Activated T-cell treated with anti-CD3 and anti-CD28 coated beads, Interleukin-2, amount 50 U/mL, for 24 hours (primary cell): ENCODE measurements around the gene SPC25.
"Not testable (repeated sequence)": the region's sequence is repeated elsewhere in the genome, so short reads cannot be mapped to it uniquely, and the experiment has no call there.

ENCODE experiments used
- DNase-seq: peaks from one replicate; pipeline ENCODE4 v3.0.0-alpha.2; 2020
- H3K27ac Mint-ChIP-seq: 2 replicates; pipeline ENCODE4 v1.8.0; 2020; ENCODE audit warnings: mild to moderate bottlenecking, mixed read lengths
- H3K27me3 Mint-ChIP-seq: 2 replicates; pipeline ENCODE4 v1.8.0; 2020; ENCODE audit warnings: mixed read lengths
- H3K36me3 Mint-ChIP-seq: 2 replicates; pipeline ENCODE4 v1.8.0; 2020; ENCODE audit warnings: low read depth, mixed read lengths
- H3K4me1 Mint-ChIP-seq: 2 replicates; pipeline ENCODE4 v1.8.0; 2020; ENCODE audit warnings: low read depth, mixed read lengths
- H3K4me3 Mint-ChIP-seq: 2 replicates; pipeline ENCODE4 v1.8.0; 2020; ENCODE audit warnings: mild to moderate bottlenecking, moderate library complexity, mixed read lengths
- H3K9me3 Mint-ChIP-seq: 2 replicates; pipeline ENCODE4 v1.8.0; 2020; ENCODE audit warnings: mixed read lengths

SPC25 gene

GRCh38 chr2:168884975-168885374 is 5.3 kb downstream of the SPC25 start:
- DNase-seq = no peak
- H3K9me3 Mint-ChIP-seq = no peaks in the 10 kb centered on the region
- H3K27me3 Mint-ChIP-seq = no peaks in the 10 kb centered on the region
- H3K4me3 Mint-ChIP-seq = no peak overlapping the region
- no peak overlapping the region for H3K27ac Mint-ChIP-seq
- H3K4me1 Mint-ChIP-seq = peaks cover 25% of the 10 kb centered on the region
- peaks cover 29% of the 10 kb centered on the region for H3K36me3 Mint-ChIP-seq

- H3K4me1 Mint-ChIP-seq = peaks cover 22% of the 10 kb centered on the region
- H3K4me3 Mint-ChIP-seq, H3K9me3 Mint-ChIP-seq, H3K36me3 Mint-ChIP-seq, DNase-seq, H3K27me3 Mint-ChIP-seq, H3K27ac Mint-ChIP-seq: not testable (repeated sequence)
Observed at GRCh38 chr2:168882163-168882562, 8.1 kb downstream of the SPC25 start.

DNA sequence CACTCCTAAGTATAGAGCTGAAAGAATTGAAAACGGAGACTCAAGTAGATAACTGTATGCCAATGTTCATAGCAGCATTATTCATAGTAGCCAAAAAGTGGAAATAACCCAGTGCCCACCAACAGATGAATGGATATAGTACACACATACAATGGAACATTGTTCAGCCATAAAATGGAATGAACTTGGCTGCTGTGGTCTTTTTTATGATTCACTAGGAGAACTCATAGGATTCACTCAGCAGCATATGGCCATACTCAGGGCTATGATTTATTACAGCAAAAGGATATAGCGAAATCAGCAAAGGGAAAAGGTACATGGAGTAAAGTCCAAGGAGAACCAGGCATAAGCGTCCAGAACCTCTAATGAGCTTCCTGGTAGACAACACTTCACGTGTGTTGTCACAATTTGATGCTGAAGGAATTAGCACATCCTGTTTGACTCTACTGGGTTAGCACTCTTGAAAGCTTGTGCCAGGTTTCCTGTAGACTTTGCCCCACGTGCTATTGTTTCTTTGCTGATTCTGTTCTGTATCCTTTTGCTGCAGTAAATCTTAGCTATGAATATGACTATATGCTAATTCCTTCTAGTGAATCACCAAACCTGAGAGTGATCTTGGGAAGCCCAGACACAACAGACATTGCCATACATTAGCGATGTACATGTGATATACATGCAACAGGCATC is 15.7 kb downstream of the SPC25 start:
- Mint-ChIP-seq H3K4me1 (peaks cover 6% of the 10 kb centered on the region), H3K4me3 (no peak overlapping the region), H3K27me3 (no peaks in the 10 kb centered on the region), H3K27ac (no peak overlapping the region), H3K36me3 (peaks cover 26% of the 10 kb centered on the region), H3K9me3 (no peaks in the 10 kb centered on the region)
- no peak for DNase-seq

DNA sequence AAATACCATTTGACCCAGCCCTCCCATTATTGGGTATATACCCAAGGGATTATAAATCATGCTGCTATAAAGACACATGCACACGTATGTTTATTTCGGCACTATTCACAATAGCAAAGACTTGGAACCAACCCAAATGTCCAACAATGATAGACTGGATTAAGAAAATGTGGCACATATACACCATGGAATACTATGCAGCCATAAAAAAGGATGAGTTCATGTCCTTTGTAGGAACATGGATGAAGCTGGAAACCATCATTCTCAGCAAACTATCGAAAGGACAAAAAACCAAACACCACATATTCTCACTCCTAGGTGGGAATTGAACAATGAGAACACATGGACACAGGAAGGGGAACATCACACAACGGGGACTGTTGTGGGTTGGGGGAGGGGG is 19.4 kb downstream of the SPC25 start:
- H3K36me3 Mint-ChIP-seq = peaks cover 35% of the 10 kb centered on the region
- H3K27ac Mint-ChIP-seq, H3K27me3 Mint-ChIP-seq, H3K4me1 Mint-ChIP-seq, DNase-seq, H3K9me3 Mint-ChIP-seq, H3K4me3 Mint-ChIP-seq: not testable (repeated sequence)

- peaks cover 35% of the 10 kb centered on the region for H3K36me3 Mint-ChIP-seq
- H3K4me3 Mint-ChIP-seq, H3K4me1 Mint-ChIP-seq, H3K27me3 Mint-ChIP-seq, H3K27ac Mint-ChIP-seq, H3K9me3 Mint-ChIP-seq, DNase-seq: not testable (repeated sequence)
Observed at GRCh38 chr2:168870369-168870768, 19.9 kb downstream of the SPC25 start.

GRCh38 chr2:168867164-168867563 is 23.1 kb downstream of the SPC25 start:
- not testable (repeated sequence) for H3K27ac Mint-ChIP-seq, H3K4me3 Mint-ChIP-seq, DNase-seq, H3K4me1 Mint-ChIP-seq, H3K27me3 Mint-ChIP-seq, H3K9me3 Mint-ChIP-seq
- H3K36me3 Mint-ChIP-seq = peaks cover 39% of the 10 kb centered on the region

DNA sequence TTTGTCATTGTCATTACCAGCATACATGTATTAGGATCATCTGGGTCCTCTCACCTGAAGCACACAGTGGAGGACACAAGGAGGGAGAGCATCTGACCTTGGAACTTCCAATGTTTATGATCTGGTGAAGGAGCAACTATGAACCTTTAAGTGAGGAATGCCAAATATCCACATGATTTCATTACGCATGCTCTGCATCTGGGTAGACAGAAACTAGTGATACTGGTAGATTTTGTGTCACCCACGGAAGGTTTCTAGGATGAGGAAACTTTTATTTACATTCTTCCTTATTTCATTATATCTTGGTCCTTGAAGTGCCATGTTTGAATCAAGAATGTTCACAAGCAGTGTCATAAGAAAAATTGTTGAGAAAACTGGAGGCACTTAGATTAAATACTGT is 32.1 kb downstream of the SPC25 start:
- no peak overlapping the region for H3K4me3 Mint-ChIP-seq
- no peak overlapping the region for H3K27ac Mint-ChIP-seq
- peaks cover 3% of the 10 kb centered on the region for H3K36me3 Mint-ChIP-seq
- DNase-seq = no peak
- H3K27me3 Mint-ChIP-seq = no peaks in the 10 kb centered on the region
- no peaks in the 10 kb centered on the region for H3K4me1 Mint-ChIP-seq
- no peaks in the 10 kb centered on the region for H3K9me3 Mint-ChIP-seq

GRCh38 chr2:168855601-168856000 is 34.6 kb downstream of the SPC25 start:
- H3K36me3 Mint-ChIP-seq = no peaks in the 10 kb centered on the region
- no peak overlapping the region for H3K4me3 Mint-ChIP-seq
- H3K4me1 Mint-ChIP-seq = no peaks in the 10 kb centered on the region
- no peaks in the 10 kb centered on the region for H3K9me3 Mint-ChIP-seq
- no peaks in the 10 kb centered on the region for H3K27me3 Mint-ChIP-seq
- DNase-seq = no peak
- no peak overlapping the region for H3K27ac Mint-ChIP-seq

DNA sequence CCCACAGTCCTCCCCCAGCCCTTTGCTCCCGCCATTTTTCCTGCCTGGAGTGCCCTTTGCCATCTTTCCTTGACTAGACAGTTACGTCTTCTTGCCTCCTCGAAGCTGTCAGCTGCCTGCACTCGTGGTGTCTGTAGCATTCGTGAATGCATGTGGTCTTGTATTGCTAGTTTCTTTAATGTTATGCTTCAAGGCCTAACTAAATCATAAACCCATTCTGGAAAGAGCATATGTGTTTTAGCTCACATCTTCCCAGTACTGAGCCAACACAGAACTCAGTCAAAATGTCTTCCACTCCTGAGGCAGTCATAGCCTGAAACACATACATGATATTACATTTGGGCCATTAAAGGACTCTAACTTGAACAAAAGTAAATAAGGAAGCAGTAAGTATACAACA is 35.6 kb downstream of the SPC25 start:
- Mint-ChIP-seq H3K27me3 (no peaks in the 10 kb centered on the region), H3K27ac (no peak overlapping the region), H3K9me3 (no peaks in the 10 kb centered on the region), H3K4me1 (no peaks in the 10 kb centered on the region), H3K4me3 (no peak overlapping the region), H3K36me3 (no peaks in the 10 kb centered on the region)
- DNase-seq = no peak

DNA sequence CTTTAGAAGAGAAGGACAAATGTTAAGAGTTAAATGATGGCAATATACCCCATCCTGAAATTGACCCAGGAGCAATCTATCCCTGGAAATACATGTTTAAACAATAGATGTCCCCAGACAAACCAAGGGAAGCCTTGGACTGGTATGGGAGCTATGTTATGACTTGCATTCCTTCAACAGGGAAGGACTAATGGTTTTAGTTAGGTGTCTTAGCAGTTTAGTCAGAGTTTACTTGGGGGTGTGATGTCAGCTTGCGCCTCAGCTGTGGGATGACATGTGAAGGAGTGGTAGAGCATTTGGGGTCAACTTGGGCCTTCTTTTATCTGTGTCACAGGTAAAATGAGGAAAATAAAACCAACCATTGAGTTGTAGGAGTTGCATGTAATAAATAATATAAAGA is 36.8 kb downstream of the SPC25 start:
- Mint-ChIP-seq H3K4me3 (no peak overlapping the region), H3K27ac (no peak overlapping the region), H3K27me3 (no peaks in the 10 kb centered on the region), H3K4me1 (no peaks in the 10 kb centered on the region), H3K36me3 (no peaks in the 10 kb centered on the region), H3K9me3 (no peaks in the 10 kb centered on the region)
- no peak for DNase-seq

DNA sequence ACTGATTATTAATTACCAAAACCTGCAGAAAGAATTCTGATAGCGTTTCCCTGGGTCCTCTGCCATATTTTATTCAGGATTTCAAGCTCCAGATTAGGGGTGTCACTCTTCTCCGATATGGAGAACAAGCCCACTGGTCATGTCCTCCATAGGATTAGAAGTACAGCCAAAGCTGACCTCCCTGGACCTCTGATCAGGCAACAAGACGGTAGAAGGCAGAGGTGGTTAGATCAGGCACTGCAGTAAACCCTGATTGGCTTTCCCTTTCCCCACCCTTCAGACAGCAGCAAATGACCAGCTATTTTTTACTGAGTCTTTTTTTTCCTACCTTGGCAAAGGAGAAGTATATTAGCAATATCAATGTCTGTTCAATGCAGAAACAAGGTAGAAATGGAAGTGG is 37.7 kb downstream of the SPC25 start:
- Mint-ChIP-seq H3K27me3 (no peaks in the 10 kb centered on the region), H3K36me3 (no peaks in the 10 kb centered on the region), H3K27ac (no peak overlapping the region), H3K4me3 (no peak overlapping the region), H3K9me3 (no peaks in the 10 kb centered on the region), H3K4me1 (no peaks in the 10 kb centered on the region)
- DNase-seq = no peak

DNA sequence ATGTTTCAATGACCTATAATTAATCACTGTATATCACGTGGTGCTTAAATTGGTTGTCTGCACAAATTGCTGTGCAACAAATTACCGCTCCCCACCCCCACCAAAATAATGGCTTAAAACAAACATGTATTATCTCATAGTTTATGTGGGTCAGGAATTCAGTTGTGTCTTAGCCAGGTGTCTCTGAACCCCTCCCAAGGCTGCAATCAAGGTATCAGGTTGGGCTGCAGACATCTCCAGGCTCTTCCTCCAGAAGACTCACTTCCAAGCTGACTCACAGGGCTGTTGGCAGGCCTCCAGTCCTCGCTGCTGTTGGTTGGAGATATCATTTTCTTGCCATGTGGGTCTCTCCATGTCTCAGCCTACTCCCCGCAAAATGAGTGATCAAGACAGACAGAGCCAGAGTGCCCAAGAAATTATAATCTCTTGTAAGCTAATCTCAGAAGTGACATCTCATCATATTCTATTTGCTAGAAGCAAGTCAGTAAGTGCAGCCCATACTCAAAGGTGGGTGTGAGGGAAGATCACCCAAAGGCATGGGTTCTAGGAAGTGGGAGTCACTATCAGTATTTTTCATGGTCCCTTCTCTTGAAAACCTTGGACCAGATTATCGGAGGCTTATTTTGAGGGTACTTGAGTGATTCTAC is 38.4 kb downstream of the SPC25 start:
- Mint-ChIP-seq H3K4me3 (no peak overlapping the region), H3K27me3 (no peaks in the 10 kb centered on the region), H3K36me3 (no peaks in the 10 kb centered on the region), H3K9me3 (no peaks in the 10 kb centered on the region), H3K27ac (no peak overlapping the region), H3K4me1 (no peaks in the 10 kb centered on the region)
- DNase-seq = no peak

DNA sequence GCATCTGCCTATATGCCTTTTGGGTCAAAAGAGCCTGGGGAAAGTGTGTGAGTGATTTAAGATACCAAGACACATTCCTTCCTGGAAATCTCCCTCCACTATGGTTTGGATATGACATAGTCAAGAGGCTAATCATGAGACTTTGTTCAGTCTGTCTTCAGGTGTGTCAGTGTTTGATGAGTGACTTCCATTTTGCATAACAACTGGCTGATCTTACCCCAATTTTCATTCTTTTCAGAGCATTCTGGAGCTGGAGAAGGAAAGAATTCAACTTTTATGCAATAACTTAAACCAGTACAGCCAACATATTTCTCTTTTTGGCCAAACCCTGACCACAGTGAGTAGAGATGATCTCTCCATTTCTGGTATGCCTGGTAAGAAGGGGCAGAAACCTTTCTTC is 39.4 kb downstream of the SPC25 start:
- Mint-ChIP-seq H3K36me3 (no peaks in the 10 kb centered on the region), H3K27me3 (no peaks in the 10 kb centered on the region), H3K4me1 (no peaks in the 10 kb centered on the region), H3K9me3 (no peaks in the 10 kb centered on the region), H3K27ac (no peak overlapping the region), H3K4me3 (no peak overlapping the region)
- DNase-seq = no peak

DNA sequence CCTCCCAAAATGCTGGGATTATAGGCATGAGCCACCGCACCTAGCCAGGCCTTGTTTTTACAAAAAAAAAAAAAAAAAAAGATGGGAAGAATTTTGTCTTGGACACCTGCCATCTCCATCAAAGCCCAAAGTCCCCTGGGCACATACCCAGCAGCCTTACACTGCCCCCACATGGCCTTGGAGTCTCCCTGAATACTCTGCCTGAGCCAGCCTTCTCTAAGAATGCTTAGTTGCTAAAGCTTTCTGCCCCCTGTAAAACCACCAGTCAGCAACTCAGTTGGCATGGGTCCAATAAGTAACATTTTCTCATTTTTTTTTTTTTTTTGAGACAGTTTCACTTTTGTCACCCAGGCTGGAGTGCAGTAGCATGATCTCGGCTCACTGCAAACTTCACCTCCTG is 40.6 kb downstream of the SPC25 start:
- H3K4me3 Mint-ChIP-seq = no peak overlapping the region
- DNase-seq = no peak
- no peaks in the 10 kb centered on the region for H3K4me1 Mint-ChIP-seq
- H3K9me3 Mint-ChIP-seq = no peaks in the 10 kb centered on the region
- H3K27ac Mint-ChIP-seq = no peak overlapping the region
- no peaks in the 10 kb centered on the region for H3K27me3 Mint-ChIP-seq
- no peaks in the 10 kb centered on the region for H3K36me3 Mint-ChIP-seq

DNA sequence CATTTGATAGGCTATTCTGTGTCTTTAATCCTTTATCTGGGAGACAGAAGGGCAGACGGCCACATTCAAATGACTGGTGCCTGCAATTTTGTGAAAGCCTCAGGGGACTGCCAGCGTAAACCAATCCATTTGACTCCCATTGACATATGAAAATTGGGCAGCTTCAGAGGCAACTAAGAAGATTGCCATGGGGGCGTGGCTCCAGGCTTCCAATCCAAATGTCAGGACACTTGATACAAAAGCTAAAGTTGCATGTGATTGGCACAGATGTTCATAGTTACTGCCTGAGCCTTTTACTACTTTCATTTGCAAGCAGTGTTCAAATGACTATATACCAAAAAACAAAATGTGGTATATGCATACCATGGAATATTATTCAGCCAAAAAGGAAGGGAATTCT is 42.0 kb downstream of the SPC25 start:
- Mint-ChIP-seq H3K36me3 (no peaks in the 10 kb centered on the region), H3K9me3 (no peaks in the 10 kb centered on the region), H3K4me1 (no peaks in the 10 kb centered on the region), H3K27me3 (no peaks in the 10 kb centered on the region), H3K27ac (no peak overlapping the region), H3K4me3 (no peak overlapping the region)
- DNase-seq = no peak

DNA sequence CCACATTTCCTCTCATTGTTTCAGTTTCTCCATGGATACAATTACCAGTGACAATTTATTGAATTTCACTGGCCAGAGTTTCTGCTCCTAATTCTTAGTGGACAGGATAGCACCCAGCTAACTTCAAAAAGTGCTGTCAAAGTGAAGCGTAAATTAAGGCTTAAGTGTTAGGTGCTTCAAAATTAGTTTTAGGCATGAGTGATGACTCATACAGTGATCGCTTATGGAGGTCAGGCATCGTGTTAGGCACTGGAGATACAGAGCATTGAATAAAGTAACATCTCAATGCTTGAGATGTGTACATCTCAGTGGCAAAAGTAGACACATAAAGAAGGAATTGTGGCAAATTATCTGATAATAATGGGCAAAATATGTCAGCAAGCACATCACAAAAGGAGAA is 47.0 kb downstream of the SPC25 start:
- Mint-ChIP-seq H3K9me3 (no peaks in the 10 kb centered on the region), H3K27ac (no peak overlapping the region), H3K36me3 (no peaks in the 10 kb centered on the region), H3K4me1 (no peaks in the 10 kb centered on the region), H3K27me3 (no peaks in the 10 kb centered on the region), H3K4me3 (no peak overlapping the region)
- DNase-seq = no peak
